ENCODE data around the gene ATP1A3. TPM values are rescaled to one million over a fixed set of nuclear protein-coding genes. Genes with fewer than 3 reads are reported as not detected.
"Not testable (repeated sequence)": the region's sequence is repeated elsewhere in the genome, so short reads cannot be mapped to it uniquely, and the experiment has no call there.

ATP1A3 gene
- polyA plus RNA-seq, 5 donors, result 0.19 to 0.38 (median 0.24) TPM; not detected in 2

- DNase-seq, result not testable (repeated sequence)
Measured at GRCh38 chr19:42012747-42013146, 18.7 kb upstream of the ATP1A3 start.

GRCh38 chr19:42010245-42011126 is 16.5 kb upstream of the ATP1A3 start:
- DNase-seq, result no peak

- no peak for DNase-seq
Measured at GRCh38 chr19:42006569-42006968, 12.5 kb upstream of the ATP1A3 start.

- DNase-seq, result no peak
Measured at GRCh38 chr19:42005504-42005903, 11.5 kb upstream of the ATP1A3 start.

- DNase-seq, result no peak
Measured at GRCh38 chr19:42003506-42004294, 9.7 kb upstream of the ATP1A3 start.

- no peak for DNase-seq
Measured at GRCh38 chr19:41999878-42000208, 5.8 kb upstream of the ATP1A3 start.

GRCh38 chr19:41999071-41999877 is 5.2 kb upstream of the ATP1A3 start:
- no peak for DNase-seq

GRCh38 chr19:41998246-41999020 is 4.4 kb upstream of the ATP1A3 start:
- DNase-seq, result no peak

GRCh38 chr19:41997851-41998229 is 3.8 kb upstream of the ATP1A3 start:
- no peak for DNase-seq

GRCh38 chr19:41997121-41997850 is 3.3 kb upstream of the ATP1A3 start:
- DNase-seq, result peak in 1 of 2 donors; percentile 20

GRCh38 chr19:41995959-41996797 is 2.1 kb upstream of the ATP1A3 start:
- no peak for DNase-seq

- DNase-seq, result no peak
Measured at GRCh38 chr19:41994994-41995958, 1.2 kb upstream of the ATP1A3 start.

GRCh38 chr19:41994521-41994971 is 516 bp upstream of the ATP1A3 start:
- DNase-seq, result no peak

GRCh38 chr19:41991925-41992569 is 2.0 kb downstream of the ATP1A3 start:
- DNase-seq, result not testable (repeated sequence)

- DNase-seq, result no peak
Measured at GRCh38 chr19:41991025-41991424, 3.0 kb downstream of the ATP1A3 start.

- no peak for DNase-seq
Measured at GRCh38 chr19:41990615-41991014, 3.4 kb downstream of the ATP1A3 start.

GRCh38 chr19:41990028-41990427 is 4.0 kb downstream of the ATP1A3 start:
- DNase-seq, result no peak

GRCh38 chr19:41988947-41989346 is 5.1 kb downstream of the ATP1A3 start:
- DNase-seq, result no peak

All from right lung (tissue), 5 donors.